Memory B cell (primary cell): Measurements from ENCODE around the gene NEK10.

Source experiments
- ATAC-seq: fragments of 150-1000 bp; cut with Tn5 transposase; 2 replicates; pipeline ENCODE4 v1.10.0; 2021; ENCODE audit warnings: low read depth, mild to moderate bottlenecking, moderate library complexity
- DNase-seq, 2 donors: peaks; one replicate each; pipeline ENCODE4 v3.0.0; 2022; ENCODE audit warnings: low spot score in 2 of 2
- H3K27ac Mint-ChIP-seq: one replicate; pipeline ENCODE4 v1.8.0; 2022; ENCODE audit warnings: mild to moderate bottlenecking, moderate library complexity, mixed read lengths
- H3K27me3 Mint-ChIP-seq: one replicate; pipeline ENCODE4 v1.8.0; 2022; ENCODE audit warnings: mixed read lengths
- H3K36me3 Mint-ChIP-seq: one replicate; pipeline ENCODE4 v1.8.0; 2022; ENCODE audit warnings: mild to moderate bottlenecking, mixed read lengths
- H3K4me1 Mint-ChIP-seq: one replicate; pipeline ENCODE4 v1.8.0; 2022; ENCODE audit warnings: mixed read lengths
- H3K4me3 Mint-ChIP-seq: one replicate; pipeline ENCODE4 v1.8.0; 2022; ENCODE audit warnings: mild to moderate bottlenecking, moderate library complexity, mixed read lengths
- H3K9me3 Mint-ChIP-seq: one replicate; pipeline ENCODE4 v1.8.0; 2022; ENCODE audit warnings: mixed read lengths

NEK10 gene

DNA sequence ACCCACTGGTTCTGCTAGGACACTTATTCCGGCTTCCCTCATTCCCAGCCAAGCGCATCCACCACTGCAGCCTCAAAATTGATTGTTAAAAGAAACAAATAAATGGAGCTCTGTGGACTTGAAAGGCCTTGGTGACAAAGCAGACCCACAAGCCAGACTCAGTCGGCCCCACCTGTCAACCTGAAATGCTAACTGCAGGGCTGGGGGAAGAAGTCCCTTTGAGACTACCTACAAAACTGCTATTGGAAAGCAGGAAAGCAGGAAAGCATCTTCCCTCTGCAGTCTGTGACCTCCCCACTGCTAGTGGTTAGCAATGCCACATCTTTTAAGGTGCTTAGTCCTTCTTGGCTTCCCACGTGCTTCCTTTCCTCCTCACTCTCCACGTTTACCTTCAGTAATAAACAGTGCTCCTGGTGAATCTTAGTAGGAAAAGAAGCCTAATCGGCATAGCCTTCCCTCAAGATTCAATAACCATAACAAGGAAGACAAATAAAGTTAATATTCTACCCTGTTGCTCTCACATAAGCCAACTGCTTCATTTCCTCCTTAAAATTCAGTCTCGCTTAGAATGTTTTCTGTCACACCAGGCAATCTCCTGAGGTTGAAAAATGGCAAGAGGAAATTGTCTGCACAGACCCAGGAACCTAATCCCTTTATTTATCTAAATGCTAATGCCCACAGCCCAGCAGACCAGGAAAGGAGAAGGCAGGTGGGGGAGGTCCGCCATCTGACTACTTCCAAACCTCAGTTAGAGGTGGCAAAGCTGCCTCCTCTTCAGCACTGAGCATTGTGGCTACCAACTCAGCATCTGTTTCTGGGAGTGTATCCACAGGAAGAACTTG is 296.2 kb downstream of the NEK10 start:
- Mint-ChIP-seq H3K4me1 (no peaks in the 10 kb centered on the region), H3K4me3 (no peak overlapping the region), H3K27me3 (peaks cover 5% of the 10 kb centered on the region), H3K9me3 (no peaks in the 10 kb centered on the region), H3K27ac (no peak overlapping the region), H3K36me3 (no peaks in the 10 kb centered on the region)
- DNase-seq (no peak), ATAC-seq (no peak)

DNA sequence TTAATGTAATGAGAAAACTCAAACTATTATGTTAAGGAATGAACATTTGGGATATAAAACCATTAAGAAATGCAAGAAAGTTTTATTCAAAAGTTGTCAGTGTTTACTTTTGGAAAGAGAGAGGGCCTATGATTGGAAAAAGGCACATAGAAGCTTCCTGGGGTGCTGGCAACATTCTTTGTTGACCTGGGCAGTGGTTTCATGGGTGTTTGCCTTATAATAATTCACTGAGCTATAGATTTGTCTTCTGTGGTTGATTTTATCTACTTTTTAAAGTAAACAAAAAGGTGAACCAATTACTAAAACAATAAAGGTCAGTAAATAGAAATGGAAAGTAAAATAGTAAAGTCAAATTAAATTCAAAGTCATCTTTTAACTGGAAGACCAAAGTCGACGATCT is 308.8 kb downstream of the NEK10 start:
- Mint-ChIP-seq H3K36me3 (no peaks in the 10 kb centered on the region), H3K4me3 (no peak overlapping the region), H3K9me3 (no peaks in the 10 kb centered on the region), H3K27me3 (peaks cover 2% of the 10 kb centered on the region), H3K27ac (no peak overlapping the region), H3K4me1 (no peaks in the 10 kb centered on the region)
- DNase-seq (no peak), ATAC-seq (no peak)
